Lung (tissue), 12 donors: ENCODE data around the gene CCNG2. TPM values are rescaled to one million over a fixed set of nuclear protein-coding genes. Genes with fewer than 3 reads are reported as not detected.

Experiments used
- ATAC-seq: fragments of 200-7000 bp; cut with Tn5 transposase; one replicate; pipeline ENCODE4 v1.9.1; 2020; ENCODE audit warnings: moderate number of reproducible peaks; ENCODE audit not compliant: insufficient read depth, low FRiP score
- DNase-seq, 3 donors: peaks; one replicate each; pipeline ENCODE4 v3.0.0-alpha.2; 2013 to 2017
- H3K27ac ChIP-seq, 2 donors: one replicate each; pipeline ENCODE4 v1.5.1; 2013; ENCODE audit warnings: mild to moderate bottlenecking in 2 of 2, moderate library complexity in 2 of 2, control low read depth in 1 of 2, inconsistent platforms in 1 of 2, low read depth in 1 of 2, low read length in 1 of 2
- H3K27me3 ChIP-seq, 3 donors: one replicate each; pipeline ENCODE4 v1.5.1; 2013; ENCODE audit warnings: low read length in 2 of 3; ENCODE audit not compliant: control insufficient read depth in 3 of 3, insufficient read depth in 3 of 3
- H3K36me3 ChIP-seq, 4 donors: one replicate each; pipeline ENCODE4 v1.5.1; 2013; ENCODE audit warnings: low read length in 4 of 4, mild to moderate bottlenecking in 1 of 4, moderate library complexity in 1 of 4; ENCODE audit not compliant: control insufficient read depth in 4 of 4, insufficient read depth in 4 of 4
- H3K4me1 ChIP-seq, 5 donors: one replicate each; pipeline ENCODE4 v1.5.1; 2013; ENCODE audit warnings: low read length in 5 of 5, mild to moderate bottlenecking in 2 of 5, moderate library complexity in 1 of 5; ENCODE audit not compliant: control insufficient read depth in 5 of 5, insufficient read depth in 5 of 5
- H3K4me3 ChIP-seq: one replicate; pipeline ENCODE4 v1.5.1; 2013; ENCODE audit warnings: mild to moderate bottlenecking, control low read depth, moderate library complexity
- H3K9ac ChIP-seq, 2 donors: one replicate each; pipeline ENCODE4 v1.5.1; 2013; ENCODE audit warnings: low read length in 2 of 2, control low read depth in 1 of 2; ENCODE audit not compliant: insufficient read depth in 1 of 2
- H3K9me3 ChIP-seq, 4 donors: one replicate each; pipeline ENCODE4 v1.5.1; 2013; ENCODE audit warnings: low read length in 3 of 4, mild to moderate bottlenecking in 1 of 4, moderate library complexity in 1 of 4; ENCODE audit not compliant: control insufficient read depth in 4 of 4, insufficient read depth in 3 of 4
- WGBS, 2 donors: extraction: QIAGEN DNeasy Blood & Tissue Kit; methylation state at CpG; one replicate each; pipeline ENCODE4 v1.1.7; 2013; 5-methylcytosine and 5-hydroxymethylcytosine counted together
- polyA plus RNA-seq, 2 donors: library from polyadenylated mRNA; stranded (reverse); fragments of 200-250 nt; gene quantifications; one replicate each; pipeline ENCODE4 v1.2.1, GENCODE V29; 2013
- total RNA-seq, 2 donors: library from RNA; depleted of rRNA in 1 of 2; stranded (reverse); fragments of >200 nt in 1 of 2; gene quantifications; one replicate each; pipeline ENCODE4 v1.2.1, GENCODE V29; 2014 to 2021
- TF ChIP-seq, protein P1 (sequence below): IDR thresholded peaks from 2 replicates; pipeline ENCODE4 v1.5.1; 2012; ENCODE audit warnings: mild to moderate bottlenecking; ENCODE audit errors: control extremely low read depth, extremely low read depth
- donor health status: control.
- donor health status: control.
- donor health status: Bipolar disorder and iron deficiency.
- donor health status: healthy.
- donor health status: DM: yes; HTN: yes; CAD: no.

CCNG2 gene
- total and polyA plus RNA-seq, 4 donors: 9.6 to 92.7 (median 25.8) TPM

DNA sequence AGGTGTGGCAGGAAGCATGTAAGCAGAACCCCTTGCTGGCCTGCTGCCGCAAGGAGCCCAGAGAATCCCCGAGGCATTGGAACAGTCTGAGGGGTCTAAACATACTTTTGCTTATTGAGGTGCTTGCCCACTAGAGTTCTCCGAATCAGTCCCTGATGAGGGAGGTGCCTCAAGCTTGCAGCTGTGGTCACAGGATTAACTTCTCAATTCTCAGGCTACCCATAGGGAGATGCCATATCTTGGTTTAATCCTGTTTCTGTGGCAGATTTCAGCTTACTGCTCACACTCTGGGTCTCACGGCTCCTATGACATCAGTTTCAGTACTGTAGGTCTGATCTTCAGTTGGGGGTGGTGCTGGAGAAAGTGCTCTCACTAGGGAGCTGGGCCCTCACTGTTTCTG lies 39.9 kb downstream of the CCNG2 start:
- no peaks in the 10 kb centered on the region for H3K9me3 ChIP-seq
- H3K27ac ChIP-seq: no peak overlapping the region
- H3K27me3 ChIP-seq: no peaks in the 10 kb centered on the region
- no peak overlapping the region for H3K4me3 ChIP-seq
- peaks cover 0 to 2% (median 0%) of the 10 kb centered on the region in 5 donors for H3K4me1 ChIP-seq
- H3K36me3 ChIP-seq: no peaks in the 10 kb centered on the region
- DNase-seq (no peak), ATAC-seq (no peak)
- TF ChIP-seq, protein P1, sequence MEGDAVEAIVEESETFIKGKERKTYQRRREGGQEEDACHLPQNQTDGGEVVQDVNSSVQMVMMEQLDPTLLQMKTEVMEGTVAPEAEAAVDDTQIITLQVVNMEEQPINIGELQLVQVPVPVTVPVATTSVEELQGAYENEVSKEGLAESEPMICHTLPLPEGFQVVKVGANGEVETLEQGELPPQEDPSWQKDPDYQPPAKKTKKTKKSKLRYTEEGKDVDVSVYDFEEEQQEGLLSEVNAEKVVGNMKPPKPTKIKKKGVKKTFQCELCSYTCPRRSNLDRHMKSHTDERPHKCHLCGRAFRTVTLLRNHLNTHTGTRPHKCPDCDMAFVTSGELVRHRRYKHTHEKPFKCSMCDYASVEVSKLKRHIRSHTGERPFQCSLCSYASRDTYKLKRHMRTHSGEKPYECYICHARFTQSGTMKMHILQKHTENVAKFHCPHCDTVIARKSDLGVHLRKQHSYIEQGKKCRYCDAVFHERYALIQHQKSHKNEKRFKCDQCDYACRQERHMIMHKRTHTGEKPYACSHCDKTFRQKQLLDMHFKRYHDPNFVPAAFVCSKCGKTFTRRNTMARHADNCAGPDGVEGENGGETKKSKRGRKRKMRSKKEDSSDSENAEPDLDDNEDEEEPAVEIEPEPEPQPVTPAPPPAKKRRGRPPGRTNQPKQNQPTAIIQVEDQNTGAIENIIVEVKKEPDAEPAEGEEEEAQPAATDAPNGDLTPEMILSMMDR: no peak
- no peak overlapping the region for H3K9ac ChIP-seq
- WGBS, 2 donors: 48 to 80% methylated on average over 4 of the region's 4 CpGs

DNA sequence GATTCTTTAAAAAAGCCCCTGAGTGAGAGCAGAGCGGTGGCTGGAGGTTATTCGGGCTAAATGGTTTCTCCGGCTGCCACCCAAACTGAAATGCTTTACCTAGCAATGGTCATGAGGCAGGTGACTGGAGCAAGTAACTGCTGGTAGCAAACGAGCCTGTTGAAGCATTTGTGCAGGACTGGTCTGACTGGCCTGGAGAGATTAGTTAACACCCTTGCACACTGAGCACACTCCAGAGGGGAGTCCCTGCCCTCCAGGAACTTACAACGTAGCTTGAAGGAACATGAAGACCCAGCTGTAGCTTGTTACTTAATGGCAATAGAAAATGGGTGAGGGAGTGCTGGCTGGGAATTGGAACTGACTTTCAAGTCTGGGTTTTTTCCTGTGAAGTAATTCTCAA lies 40.4 kb downstream of the CCNG2 start:
- Histone ChIP-seq H3K27ac (no peak overlapping the region), H3K4me3 (no peak overlapping the region), H3K9ac (no peak overlapping the region), H3K27me3 (no peaks in the 10 kb centered on the region), H3K4me1 (peaks cover 0 to 2% (median 0%) of the 10 kb centered on the region in 5 donors), H3K9me3 (no peaks in the 10 kb centered on the region), H3K36me3 (no peaks in the 10 kb centered on the region)
- TF ChIP-seq, protein P1: no peak
- DNase-seq: no peak
- no peak for ATAC-seq
- 84 to 86% methylated on average over 5 of the region's 5 CpGs for WGBS, 2 donors

- Histone ChIP-seq H3K36me3 (no peaks in the 10 kb centered on the region), H3K27ac (no peak overlapping the region), H3K4me1 (peaks cover 0 to 2% (median 0%) of the 10 kb centered on the region in 5 donors), H3K27me3 (no peaks in the 10 kb centered on the region), H3K9me3 (no peaks in the 10 kb centered on the region), H3K9ac (no peak overlapping the region), H3K4me3 (no peak overlapping the region)
- no peak for DNase-seq
- TF ChIP-seq, protein P1: no peak
- ATAC-seq: no peak
- WGBS, 2 donors: 70 to 84% methylated on average over 2 of the region's 2 CpGs
Measured at GRCh38 chr4:77197831-77198230, 40.8 kb downstream of the CCNG2 start.

DNA sequence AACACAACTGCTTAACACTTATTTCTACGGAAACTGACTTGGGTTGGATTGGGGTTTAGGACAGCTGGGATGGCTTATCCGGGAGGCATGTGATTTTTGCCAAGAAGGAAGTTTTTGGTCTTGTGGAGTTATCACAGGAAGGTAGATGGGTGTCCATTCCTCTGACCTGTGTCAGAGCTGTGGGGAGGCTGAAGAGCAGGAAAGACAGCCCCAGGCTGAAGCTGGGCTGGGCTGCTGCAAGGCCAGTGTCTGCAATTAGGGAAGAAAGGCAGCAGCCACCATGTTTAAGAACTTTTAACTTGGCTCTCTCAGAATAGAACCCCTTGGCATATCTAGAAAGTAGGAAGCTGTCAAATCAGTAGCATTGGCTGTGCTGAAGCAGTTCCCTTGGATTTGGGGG lies 42.3 kb downstream of the CCNG2 start:
- Histone ChIP-seq H3K9ac (no peak overlapping the region), H3K4me3 (no peak overlapping the region), H3K36me3 (no peaks in the 10 kb centered on the region), H3K27ac (no peak overlapping the region), H3K27me3 (no peaks in the 10 kb centered on the region), H3K9me3 (no peaks in the 10 kb centered on the region), H3K4me1 (peaks cover 0 to 2% (median 0%) of the 10 kb centered on the region in 5 donors)
- TF ChIP-seq, protein P1: no peak
- WGBS, 2 donors: 93 to 94% methylated on average over 2 of the region's 2 CpGs
- ATAC-seq (no peak), DNase-seq (no peak)
